ENCODE data around the gene SLC22A7.
"Not testable (repeated sequence)": the region's sequence is repeated elsewhere in the genome, so short reads cannot be mapped to it uniquely, and the experiment has no call there.

The SLC22A7 gene

DNA sequence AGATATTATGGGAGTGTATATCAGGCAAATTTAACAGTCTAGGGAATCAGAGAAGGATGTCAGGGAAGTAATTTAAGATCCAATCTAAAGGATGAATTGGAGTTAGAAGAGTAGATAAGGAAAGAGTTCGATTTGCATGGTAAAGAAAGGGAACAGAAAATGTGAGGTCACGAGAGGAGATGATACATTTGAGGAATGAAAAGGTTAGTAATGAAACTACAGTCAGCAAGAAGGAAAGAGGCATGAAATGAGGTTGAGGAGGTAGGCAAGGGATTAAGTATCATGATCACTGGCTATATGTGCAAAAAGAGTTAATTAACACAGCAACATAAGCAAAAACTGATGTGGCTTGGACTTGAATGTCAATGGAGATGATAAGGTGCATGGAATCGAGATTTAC lies 49.0 kb downstream of the SLC22A7 start:
- no peak for DNase-seq

DNA sequence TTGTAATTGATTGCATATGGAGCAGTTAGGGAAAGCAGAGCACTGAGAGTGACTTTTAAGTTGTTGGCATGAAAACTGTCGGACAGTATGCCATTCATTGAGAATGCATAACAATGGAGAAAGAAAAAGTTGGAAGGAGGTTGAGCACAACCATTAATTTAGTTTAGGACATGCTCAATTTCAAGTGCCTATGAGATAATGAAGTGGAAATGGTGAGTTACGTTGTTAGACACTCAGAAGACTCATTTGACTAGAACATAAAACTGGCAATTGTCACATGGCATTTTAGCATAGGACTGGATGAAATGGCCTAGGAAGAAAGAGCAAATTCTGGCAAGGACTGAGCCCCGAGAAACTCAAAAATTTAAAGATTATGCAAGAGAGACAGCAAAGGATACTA lies 49.4 kb downstream of the SLC22A7 start:
- DNase-seq, result no peak

DNA sequence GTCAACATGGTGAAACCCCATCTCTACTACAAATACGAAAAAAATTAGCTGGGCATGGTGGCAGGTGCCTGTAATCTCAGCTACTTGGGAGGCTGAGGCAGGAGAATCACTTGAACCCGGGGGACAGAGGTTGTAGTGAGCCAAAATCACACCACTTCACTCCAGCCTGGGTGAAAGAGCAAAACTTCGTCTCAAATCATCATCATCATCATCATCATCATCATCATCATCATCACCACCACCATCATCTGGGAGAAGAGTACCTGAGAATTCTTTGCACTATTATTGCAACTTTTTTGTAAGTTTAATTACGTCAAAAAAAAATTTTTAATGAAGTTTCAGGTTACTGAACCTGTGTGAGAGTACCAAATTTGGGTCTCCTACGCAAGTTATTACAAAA lies 53.9 kb downstream of the SLC22A7 start:
- not testable (repeated sequence) for DNase-seq

All from NCI-H524 (cell line).